HuH-7 (cell line): ENCODE results near the gene B3GNT2.
A peak's percentile ranks its signal among the peaks of the same experiment; 100 is the strongest.

Experiments
- DNase-seq: peaks from one replicate; pipeline ENCODE4 v3.0.0; 2011; ENCODE audit warnings: low spot score

Gene B3GNT2

GRCh38 chr2:62205554-62205953 is 9.6 kb downstream of the B3GNT2 start:
- no peak for DNase-seq

GRCh38 chr2:62206024-62206423 is 10.1 kb downstream of the B3GNT2 start:
- DNase-seq = no peak

- DNase-seq = no peak
These were observed 11.6 kb downstream of the B3GNT2 start for GRCh38 chr2:62207491-62207890.

- no peak for DNase-seq
These were observed 12.3 kb downstream of the B3GNT2 start for GRCh38 chr2:62208074-62208757.

GRCh38 chr2:62208758-62209114 is 12.8 kb downstream of the B3GNT2 start:
- DNase-seq = no peak

GRCh38 chr2:62209427-62209991 is 13.6 kb downstream of the B3GNT2 start:
- no peak for DNase-seq

- no peak for DNase-seq
These were observed 19.6 kb downstream of the B3GNT2 start for GRCh38 chr2:62215306-62216064.

- DNase-seq = no peak
These were observed 20.2 kb downstream of the B3GNT2 start for GRCh38 chr2:62216113-62216512.

- DNase-seq = no peak
These were observed 20.7 kb downstream of the B3GNT2 start for GRCh38 chr2:62216616-62217015.

GRCh38 chr2:62217421-62217820 is 21.5 kb downstream of the B3GNT2 start:
- DNase-seq = no peak

- no peak for DNase-seq
These were observed 22.1 kb downstream of the B3GNT2 start for GRCh38 chr2:62217970-62218369.

GRCh38 chr2:62219407-62220159 is 23.7 kb downstream of the B3GNT2 start:
- no peak for DNase-seq

GRCh38 chr2:62221141-62221540 is 25.2 kb downstream of the B3GNT2 start:
- DNase-seq = no peak

- DNase-seq = no peak
These were observed 26.3 kb downstream of the B3GNT2 start for GRCh38 chr2:62222171-62222570.

- DNase-seq = no peak
These were observed 26.8 kb downstream of the B3GNT2 start for GRCh38 chr2:62222674-62223073.

- DNase-seq = peak; percentile 54
These were observed 29.1 kb downstream of the B3GNT2 start for GRCh38 chr2:62224976-62225375.

- DNase-seq = no peak
These were observed 31.6 kb downstream of the B3GNT2 start for GRCh38 chr2:62227386-62228075.

GRCh38 chr2:62229082-62229605 is 33.2 kb downstream of the B3GNT2 start:
- DNase-seq = no peak

- no peak for DNase-seq
These were observed 35.6 kb downstream of the B3GNT2 start for GRCh38 chr2:62231541-62231940.

GRCh38 chr2:62234755-62235655 is 39.1 kb downstream of the B3GNT2 start:
- no peak for DNase-seq

GRCh38 chr2:62236499-62236898 is 40.6 kb downstream of the B3GNT2 start:
- DNase-seq = no peak
